NCI-H69 (cell line): ENCODE data around the gene BLMH.
"Not testable (repeated sequence)": the region's sequence is repeated elsewhere in the genome, so short reads cannot be mapped to it uniquely, and the experiment has no call there.

ENCODE experiments used
- DNase-seq: peaks from one replicate; lab custom pipeline; 2025; lab: John Stamatoyannopoulos, UW

BLMH gene

DNA sequence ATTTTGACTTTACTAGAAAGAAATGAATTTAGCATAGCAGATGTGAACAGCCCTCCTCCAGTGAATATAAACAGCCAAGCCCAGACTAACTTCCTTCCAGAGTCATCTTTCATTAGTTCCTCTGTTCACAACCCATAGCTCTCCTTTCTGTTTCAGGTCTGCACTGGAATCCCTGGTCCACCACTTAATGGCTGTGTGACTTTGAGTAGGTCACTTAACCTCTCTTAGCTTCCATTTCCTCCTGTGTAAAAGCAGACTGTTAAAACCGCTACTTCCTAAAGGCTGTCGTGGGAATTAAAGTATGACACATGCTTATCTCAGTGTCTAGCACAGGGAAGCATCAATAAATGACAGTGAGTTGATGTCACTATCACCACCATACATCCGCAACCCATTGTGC lies 63.7 kb downstream of the BLMH start:
- DNase-seq, result no peak

DNA sequence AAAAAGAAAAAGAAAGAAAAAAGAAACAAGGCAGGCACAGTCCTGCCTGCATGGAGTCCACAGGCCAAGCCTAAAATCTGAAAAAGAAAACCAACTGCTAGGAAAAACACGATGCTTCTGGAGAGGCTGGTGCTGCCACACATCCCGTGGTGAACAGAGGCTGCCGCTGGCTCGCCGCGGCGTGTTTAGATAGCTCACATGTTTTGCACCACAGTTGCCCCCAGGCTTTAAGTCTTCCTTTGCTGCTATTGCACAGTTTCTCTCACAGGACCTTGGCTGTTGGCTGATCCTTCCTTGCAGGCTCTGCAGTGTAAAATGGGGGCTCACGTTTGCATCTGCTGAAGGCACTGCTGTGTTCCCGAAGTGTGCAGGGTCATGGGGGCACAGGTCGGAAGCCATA lies 64.9 kb downstream of the BLMH start:
- DNase-seq, result peak; percentile 49

DNA sequence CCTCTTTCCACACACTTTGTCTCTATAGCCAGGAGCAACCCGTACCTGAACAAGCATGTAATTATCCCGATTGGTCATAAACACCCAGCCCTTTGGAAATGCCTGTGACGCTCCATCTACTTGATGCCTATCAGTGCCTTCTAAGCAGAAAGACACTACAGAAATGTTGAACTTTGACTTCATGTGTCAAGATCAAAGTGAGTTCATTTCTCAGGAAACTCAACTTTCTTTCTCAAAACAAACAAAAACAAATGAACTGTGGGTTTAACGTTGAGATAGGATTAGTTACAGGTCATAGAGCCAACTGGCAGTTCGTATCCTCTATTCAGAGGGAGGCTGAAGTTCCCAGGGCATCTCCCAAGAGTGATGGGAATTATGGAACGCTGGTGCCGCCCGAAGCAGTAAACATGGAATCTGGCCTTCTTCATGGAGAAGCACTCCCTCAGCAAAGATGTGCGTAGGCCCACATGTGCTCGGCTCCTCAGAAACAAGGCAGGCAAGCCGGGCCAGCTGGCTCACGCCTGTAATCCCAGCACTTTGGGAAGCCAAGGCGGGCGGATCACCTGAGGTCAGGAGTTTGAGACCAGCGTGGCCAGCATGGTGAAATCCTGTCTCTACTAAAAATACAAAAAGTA lies 65.7 kb downstream of the BLMH start:
- DNase-seq, result peak; percentile 65

DNA sequence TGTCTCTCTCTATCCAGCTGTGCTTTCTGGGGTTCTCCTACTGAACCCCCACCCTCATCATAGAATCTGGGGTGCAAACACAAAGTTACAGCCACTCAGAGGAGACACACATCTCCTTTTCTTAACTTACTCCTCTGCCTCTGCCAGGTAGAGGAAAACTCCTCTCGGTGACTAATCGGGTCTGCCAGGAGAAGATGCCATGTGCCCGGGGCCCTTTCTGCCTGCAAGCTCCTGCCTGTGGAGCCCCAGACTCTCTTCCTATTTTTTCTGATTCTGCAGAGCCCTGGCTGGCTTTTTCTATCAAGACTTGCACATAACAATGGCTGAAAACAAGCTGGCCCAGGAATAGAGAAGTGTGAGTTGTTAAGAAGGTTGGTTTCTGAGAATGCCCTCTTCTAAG lies 66.6 kb downstream of the BLMH start:
- peak; percentile 14 for DNase-seq

DNA sequence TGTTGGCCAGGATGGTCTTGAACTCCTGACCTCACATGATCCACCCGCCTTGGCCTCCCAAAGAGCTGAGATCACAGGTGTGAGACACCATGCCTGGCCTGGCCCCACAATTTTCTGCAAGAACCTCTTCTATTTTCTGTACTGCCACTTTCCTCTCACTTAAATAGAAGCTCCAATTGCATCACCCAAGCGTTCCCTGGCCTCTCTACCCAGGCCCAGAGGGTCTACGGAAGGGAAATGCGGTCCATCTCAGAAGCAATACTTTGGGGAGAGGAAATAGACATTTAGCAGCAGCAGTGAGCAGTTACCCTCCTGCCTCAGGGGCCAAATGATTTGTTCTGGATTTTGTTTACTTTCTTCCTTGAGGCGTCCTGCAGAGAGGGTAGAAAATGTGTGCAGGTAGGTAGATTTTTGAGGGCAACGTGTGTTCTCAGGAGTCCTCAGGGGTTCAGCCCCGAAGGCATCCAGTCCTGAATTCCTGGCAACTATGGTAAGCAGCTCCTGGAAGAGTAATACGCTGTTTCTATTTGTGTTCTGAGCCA lies 67.3 kb downstream of the BLMH start:
- peak; percentile 57 for DNase-seq

DNA sequence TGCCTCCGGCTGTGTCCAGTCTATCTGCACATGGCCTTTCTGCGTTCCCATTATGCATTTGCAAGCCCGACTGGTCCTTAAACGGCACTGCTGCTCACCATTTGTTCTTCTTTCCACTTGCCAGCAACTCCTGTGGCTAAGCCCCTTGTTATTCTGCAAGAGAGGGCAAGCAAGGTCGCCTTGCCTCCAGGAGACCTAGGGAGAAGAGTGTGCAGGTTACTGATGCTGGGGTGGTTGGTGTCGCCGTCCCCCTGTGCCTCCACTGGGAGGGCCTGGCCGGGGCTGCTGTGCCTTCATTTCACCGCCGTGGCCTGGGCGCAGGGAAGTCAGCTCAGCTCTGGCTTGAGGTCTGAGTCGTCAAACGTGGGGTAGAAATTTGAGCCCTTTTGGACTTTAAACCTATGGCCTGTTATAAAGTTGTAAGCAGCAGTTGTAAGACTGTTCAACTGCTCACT lies 69.0 kb downstream of the BLMH start:
- no peak for DNase-seq

DNA sequence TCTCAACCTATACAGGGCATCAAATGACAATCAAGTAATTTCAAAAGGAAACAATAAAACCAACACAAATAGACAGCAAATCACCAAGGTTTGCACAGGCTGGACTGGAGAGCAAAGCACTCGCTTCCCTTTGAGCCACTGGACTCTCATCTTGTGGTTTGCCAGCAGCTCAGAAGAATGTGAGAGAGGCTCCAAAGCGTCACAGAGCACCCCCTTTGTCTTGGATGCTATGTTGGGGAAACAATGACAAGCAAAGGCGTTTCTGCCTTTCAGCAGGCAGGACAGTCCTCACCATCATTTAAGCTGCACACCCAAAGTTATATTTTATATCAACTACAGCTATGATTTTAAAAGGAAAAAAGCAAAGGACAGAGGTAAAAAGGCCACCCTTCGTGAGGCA lies 69.5 kb downstream of the BLMH start:
- no peak for DNase-seq

DNA sequence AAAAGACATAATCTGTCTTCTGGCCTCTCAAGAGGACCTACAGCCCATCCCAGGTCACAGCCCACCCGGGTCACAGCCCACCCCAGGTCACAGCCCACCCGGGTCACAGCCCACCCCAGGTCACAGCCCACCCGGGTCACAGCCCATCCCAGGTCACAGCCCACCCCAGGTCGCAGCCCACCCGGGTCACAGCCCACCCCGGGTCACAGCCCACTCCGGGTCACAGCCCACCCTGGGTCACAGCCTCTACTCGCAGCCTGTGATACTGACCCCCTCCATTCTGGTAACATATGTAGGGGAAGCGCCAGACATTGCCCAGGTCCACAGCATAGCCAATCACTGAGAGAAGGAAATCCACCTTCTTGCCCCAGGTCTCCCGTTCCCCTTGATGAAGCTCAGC lies 70.4 kb downstream of the BLMH start:
- no peak for DNase-seq

DNA sequence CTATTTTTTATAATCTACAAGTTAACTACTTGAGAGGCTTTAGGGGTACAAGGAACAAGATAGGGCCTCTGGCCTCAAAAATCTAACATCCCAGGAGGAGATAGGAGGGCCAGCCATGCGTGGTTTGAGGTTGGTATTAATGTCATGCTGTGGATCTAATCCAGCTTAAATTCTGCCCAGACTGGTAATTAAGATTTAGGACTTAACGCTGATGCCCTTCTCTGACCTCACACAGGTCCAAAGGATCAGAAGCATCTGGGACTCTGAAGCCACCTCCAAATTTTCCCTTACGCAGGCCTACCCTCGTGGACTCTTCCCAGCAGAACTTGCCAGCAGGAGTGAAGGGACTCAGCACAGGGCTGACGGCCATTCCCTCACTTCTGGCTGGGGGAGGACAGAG lies 71.3 kb downstream of the BLMH start:
- DNase-seq, result no peak

DNA sequence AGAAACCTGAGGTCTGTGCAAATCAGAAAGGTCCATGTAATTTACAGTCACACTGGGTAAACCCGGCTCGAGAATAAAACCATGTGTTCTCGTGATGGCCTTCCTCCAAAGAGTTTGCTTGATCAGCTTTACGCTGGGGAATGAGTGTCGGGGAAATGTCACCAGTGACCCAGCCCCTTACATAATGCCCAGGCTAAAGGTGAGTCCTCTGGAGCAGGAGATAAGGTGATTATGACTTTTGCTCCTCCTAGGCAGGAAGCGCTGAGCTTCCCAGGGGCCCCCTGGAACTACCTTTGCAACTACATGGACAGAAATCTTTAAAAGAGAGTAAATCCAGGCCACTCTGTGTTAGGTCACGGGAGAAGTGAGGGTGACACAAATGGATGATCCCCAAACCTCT lies 71.9 kb downstream of the BLMH start:
- DNase-seq, result no peak

DNA sequence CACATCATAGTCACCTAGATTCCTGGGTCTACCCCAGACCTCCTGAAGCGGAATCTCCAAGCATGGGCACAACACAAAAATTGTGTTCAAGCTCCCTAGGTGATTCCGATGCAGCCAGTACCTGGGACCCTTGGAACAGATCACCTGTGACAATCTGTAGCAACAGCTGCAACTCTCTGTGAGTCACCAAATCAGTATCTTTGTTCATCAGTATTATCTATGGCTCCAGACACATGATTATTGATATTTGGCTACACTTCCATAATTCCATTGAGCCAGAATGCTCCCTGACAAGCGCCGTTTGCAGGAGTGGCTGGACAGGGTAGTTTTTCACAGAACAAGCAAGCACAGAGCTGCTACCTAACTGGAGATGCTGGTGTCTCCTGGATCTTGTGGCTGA lies 72.4 kb downstream of the BLMH start:
- no peak for DNase-seq

DNA sequence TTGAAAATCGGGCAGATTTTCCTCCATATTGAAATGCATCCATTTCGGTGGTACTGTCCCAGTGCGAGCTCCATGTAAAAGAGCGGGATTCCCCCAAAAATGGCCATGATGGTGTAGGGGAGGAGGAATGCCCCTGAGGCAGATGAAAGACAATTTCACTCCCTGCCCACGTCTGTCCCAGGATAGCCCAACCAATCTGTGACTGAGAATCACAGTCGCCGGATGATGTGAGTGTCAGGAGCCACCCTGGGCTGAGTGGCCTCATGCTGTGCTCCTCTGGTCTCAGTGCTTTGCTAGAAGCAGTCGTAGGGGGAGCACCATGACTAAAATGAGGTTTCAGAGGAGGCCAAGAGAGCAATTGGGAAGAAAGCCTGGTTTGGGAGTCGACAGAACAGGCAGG lies 72.9 kb downstream of the BLMH start:
- no peak for DNase-seq

DNA sequence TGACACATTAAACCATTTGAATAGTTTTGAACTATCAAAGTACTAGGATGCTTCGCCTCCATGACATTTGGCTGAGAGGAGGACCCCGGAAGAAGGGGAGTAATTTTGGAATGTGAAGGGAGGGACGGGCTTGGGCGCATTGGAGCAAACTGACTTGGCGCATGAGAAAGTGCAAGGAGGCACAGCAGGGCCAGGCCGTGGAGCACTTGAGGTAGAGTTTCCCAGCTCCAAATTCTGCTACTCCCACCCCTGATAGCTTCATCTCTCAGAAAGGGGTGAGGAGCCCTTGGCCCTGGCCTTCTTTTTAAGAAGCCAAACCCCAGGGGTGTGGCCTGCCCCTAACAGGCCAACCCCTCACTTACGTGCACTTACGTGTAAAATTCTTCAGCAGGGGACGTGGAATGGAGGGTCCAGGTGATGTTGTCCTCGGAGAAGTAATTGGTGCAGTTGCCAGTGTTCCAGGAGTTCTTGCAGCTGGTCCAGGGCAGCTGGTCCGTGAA lies 73.9 kb downstream of the BLMH start:
- DNase-seq, result no peak

DNA sequence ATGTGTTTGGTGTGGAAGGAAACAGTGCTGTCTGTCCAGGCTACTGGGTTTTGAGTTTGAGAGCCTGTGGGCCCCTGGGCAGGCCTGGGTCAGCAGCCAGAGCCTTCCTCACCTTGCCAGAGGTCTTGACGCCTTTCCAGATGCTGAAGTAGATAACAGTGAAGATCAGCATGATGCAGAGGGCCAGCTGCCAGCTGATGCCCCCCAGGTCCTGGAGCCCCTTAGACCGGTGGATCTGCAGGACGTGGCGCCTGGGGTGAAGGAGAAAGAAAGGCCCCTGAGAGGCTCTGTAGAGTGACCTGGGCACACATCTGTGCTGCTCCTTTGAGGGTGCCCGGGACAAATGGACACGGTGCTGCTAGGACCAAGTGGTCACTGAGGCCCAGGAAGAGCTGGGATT lies 74.7 kb downstream of the BLMH start:
- DNase-seq, result no peak

DNA sequence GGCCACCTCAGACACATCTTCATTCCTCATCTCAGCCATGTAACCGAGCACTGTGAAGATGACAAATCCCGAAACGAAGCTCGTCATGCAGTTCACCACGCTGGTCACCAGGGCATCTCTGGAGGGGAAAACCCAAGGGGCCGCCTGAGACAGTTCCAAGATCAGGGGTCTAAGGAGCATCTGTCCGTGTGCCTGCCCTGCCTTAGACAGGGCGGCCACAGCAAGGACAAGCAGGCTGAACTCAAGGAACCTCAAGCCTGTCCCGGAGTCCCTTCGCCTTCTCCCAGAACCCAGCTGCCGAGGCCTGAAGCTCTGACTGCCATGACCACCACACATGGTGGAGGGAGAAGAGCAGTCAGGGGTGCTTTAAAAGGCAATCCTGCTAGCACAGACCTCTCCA lies 79.0 kb downstream of the BLMH start:
- no peak for DNase-seq

DNA sequence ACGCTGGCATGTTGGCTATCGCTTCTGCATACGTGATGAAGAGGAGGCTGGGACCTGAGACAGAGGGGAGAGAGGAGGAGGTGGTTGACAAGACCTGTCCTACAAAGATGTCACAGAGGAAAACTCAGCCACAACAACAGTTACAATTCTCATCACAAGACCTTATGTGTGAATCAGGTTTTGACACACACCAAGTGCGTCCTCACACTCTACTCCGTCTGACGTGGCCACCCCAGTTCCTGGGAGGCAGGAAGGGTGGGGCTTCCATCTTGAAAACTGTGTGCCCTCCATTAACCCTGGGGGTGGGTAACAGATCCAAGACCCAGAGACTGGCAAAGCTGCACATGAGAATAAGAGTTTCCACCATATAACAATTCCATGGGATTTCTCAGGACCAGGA lies 80.4 kb downstream of the BLMH start:
- no peak for DNase-seq

DNA sequence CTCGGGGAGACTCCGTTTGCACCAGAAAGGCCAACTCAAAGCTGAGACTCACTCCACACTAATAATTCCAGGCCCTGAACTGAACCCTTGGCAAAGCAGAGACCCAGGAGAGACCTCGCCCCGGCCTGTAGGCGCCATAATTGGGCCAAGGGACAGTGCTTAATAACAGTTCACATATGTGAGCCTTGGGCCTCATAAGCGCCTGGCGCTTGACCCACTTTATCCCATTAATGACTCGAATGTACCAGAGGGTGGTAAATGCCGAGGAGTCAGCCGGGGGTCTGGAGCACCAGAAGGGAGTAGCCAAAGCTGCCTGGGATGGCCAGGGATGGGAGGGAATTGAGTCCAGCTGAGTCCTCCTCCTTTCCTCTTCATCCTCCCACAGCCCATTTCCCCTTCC lies 80.8 kb downstream of the BLMH start:
- no peak for DNase-seq

DNA sequence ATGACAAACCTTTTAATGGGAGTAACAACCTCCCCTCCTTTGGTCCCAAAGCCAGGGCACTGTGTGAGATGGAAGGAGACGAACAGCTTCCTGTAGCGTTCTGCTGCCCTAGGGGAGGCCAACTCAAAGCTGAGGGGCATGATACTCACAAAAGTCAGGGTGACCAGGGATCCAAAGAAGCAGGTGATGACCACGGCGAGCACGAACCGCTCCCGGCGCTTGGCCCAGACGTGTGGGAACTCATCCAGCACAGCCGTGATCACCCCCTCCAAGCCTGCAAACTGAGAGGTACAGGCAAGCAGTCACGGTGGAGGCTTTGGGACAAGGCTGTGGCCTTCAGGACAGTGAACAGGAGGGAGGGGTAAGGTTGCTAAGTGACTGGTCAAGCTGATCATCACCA lies 81.4 kb downstream of the BLMH start:
- DNase-seq, result no peak

DNA sequence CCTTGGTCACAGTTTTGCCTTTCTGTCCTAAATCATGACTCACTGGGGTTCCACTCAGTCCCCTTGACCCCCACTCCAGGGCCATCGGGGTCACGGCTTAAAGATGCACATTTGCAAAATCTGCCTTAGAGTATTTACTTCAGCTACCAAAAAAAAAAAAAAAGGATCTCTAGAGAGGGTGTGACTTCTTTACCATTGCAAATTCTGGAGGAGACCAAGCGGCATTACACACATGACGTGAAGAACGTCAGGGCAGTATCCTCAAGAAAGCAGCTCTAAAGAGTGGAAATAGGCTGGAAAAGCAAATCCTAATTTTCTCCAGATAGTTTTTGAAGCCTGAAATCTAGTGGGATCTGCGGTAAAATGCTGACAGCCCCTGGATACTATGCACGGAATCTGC lies 81.8 kb downstream of the BLMH start:
- no peak for DNase-seq

DNA sequence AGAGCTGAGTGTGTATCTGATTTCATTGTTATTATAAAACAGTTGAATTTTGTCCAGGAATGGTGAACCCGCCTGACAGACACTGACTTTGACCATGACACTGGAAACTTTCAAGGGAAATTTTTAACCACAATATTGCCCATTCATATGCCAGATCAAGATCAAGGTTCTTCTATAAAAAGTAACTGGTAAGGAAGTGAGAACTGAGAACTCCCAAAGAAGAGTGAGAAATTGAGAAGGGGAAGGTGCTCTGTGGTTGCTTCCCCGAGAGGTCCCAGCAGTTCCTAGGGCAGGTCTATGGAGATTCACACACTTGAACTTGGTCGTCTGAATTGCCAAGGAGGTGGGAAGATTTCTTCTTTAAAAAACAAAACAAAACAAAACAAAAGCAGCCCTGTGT lies 83.5 kb downstream of the BLMH start:
- DNase-seq, result no peak

DNA sequence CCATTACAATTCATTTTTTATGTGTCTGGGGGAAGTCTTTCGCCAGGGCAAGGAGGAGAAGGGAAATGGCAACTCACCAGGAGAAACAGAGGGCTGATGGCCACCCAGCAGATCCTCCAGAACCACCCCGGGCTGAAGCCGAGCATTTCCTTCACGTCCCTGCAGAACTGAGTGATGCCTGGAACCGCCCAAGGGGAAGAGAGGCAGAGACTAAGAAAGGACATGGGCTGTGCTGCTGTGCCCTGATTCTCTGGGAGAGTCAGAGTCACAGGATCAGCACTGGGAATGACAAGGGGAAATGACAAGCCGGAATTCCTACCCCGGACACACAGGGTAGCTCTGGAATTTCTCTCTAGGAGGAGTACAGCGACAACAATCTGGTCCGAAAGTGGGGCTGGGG lies 84.1 kb downstream of the BLMH start:
- DNase-seq, result no peak

DNA sequence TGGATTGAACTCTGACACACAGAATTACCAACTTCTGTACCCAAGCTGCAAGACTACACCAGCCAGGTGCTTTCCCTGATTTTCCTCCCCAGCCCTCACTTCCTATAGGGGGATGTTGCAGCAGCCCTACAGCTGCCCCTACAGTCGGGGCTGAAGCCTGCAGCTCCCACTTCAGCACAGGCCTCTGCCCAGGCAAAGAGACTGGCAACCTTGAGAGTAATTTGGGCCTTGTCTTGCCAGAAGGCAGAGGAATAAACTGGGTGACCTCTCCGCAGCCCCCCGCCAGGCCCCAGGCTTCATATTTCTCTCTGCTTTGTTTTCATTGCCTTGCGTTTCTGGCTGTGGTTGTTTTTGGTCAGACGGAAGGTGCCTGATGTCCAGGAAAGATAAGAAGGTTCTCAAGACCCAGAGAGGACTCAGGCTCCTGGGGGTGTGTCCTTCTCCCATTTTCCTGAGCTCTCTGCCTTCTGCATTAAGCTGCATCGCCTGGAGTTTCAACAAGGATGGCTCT lies 88.2 kb downstream of the BLMH start:
- DNase-seq, result no peak

DNA sequence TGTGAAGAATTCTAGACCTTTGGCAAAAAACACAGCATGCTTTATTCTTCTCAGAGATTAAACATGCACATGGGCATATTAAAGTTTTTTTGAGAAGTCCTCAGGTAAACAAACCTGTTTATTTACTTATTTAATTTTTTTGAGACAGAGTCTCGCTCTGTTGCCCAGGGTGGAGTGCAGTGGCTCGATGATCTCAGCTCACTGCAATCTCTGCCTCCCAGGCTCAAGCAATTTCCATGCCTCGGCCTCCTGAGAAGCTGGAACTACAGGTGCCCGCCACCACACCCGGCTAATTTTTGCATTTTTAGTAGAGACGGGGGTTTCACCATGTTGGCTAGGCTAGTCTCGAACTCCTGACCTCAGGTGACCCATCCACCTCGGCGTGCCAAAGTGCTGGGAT lies 91.1 kb downstream of the BLMH start:
- DNase-seq, result not testable (repeated sequence)

DNA sequence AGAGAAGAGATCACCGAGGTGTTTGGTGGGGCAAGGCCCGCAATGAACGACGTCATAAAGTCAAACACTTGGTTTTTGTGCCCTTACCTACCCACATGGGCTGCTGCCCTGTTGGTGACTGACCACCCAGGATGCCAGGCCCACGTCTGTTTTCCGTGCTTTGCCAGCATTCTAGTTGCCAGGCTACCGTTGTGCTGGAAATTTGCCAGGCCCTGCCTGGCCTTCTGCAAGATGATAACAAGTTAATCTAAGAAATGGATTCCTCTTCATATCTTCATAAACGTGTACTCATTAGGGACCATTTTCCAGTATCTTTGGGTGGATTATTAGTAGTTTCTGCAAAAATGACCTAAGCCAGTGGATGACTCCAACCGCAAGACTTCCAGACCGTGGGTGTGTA lies 91.6 kb downstream of the BLMH start:
- DNase-seq, result peak; percentile 16
